ENCODE results near the gene BRINP1.
A peak's percentile ranks its signal among the peaks of the same experiment; 100 is the strongest.

BRINP1 gene

DNA sequence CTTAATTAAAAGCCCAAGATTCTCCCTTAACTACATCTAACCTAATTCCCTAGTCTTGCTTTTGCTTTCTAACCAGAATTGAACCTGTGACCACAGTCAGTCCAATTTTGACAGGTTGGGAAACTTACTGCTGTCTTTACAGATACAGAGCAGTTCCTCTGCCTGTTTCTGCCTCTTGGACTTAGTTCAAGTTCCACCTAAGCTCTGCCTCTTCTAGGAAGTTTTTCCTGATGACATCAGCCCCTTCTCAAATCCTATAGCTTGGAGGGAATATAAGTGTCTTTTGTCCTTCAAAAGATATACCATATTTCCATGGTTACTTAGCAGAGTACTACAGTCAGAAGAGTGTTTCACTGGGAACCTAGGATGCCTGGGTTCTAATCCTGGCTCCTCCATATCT lies 31.7 kb downstream of the BRINP1 start:
- no peak for DNase-seq

GRCh38 chr9:119334745-119335144 lies 34.5 kb downstream of the BRINP1 start:
- no peak for DNase-seq

DNA sequence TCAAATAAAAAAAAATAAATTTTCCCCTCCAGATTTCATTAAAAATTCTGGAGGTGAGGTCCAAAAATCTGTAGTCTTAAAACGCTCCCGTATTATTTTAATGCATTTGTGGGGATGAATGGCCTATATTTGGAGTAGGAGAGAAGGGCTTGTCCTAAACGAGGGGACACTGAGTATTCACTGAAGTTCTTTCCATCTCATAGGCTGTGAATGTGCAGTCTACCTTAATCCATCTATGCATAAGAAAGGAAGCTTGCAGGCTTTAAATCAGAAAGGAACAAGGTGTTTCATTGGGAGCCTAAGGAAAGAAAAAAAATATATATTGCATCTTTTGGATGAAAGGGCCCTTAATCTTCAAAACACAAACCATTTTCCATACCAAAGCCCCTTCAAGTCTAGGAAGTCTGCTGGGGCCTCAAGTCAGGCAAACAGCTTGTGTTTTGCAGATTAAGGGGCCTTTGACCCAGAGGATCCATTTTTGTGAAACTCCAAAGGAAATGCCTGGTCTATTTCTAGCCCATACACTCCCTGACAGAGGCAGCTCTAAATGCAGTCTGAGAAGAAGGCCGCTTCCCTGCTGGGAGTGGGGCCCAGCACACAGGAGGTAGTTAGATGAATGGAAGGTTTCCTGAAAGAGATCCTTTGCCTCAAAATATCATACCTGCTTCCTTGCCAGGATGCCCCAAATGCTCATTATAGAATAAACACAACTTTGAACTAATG lies 35.6 kb downstream of the BRINP1 start:
- no peak for DNase-seq

DNA sequence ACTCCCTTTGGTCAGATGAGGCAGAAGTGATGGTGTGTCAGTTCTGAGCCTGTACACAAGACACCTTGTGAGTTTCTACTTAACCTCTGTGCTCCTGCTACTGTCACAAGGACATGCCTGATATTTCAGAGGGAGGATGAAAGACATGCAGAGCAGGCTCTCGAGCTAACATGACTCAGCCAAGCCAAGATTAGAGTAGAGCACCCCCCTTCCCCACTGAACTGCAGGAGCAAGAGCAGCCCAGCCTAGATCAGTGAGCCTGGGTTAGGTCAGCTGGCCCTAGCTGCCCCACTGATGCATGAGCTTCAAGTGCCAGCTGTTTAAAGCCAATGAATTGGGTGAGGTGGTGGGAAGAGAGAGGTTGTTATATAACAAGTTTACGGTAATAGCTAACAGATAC lies 36.7 kb downstream of the BRINP1 start:
- DNase-seq: no peak

GRCh38 chr9:119322184-119322583 lies 47.1 kb downstream of the BRINP1 start:
- DNase-seq: no peak

DNA sequence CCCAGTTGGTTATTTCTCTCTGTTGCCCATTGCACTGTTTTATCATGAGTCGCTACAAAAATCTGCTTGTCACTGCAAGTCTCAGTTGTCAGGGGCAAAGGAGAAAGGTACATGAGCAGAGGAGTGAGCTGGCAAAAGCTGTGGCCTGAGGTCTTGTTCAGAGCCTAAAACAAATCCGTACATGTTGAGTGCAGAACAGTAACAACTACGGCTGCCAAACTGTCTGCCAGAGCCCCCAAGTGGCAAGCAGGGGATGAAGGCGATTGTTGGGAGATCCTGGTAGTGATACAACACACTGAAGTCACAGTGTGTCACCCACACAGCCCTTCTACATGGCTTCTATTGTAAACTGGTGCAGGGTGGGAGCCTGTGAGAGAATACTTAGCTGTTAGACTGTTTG lies 50.9 kb downstream of the BRINP1 start:
- DNase-seq: no peak

GRCh38 chr9:119313846-119314245 lies 55.4 kb downstream of the BRINP1 start:
- no peak for DNase-seq

DNA sequence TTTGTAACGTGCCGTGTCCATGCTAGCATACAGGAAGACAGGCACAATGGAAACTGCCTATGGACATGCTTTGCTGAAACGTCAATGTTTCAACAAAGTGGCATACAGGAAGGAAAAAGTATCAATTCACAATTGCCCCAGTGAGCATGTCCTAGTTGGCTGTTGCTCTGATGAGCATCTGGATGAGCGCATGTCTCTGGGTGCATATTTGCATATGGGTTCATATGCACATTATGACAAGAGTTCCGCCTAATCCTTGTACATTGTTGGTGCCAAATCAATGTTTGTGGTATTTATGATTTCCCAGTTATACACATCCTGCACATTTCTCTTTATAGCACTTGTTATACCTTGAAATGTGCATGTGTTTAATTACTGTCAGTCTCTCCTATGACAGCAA lies 58.5 kb downstream of the BRINP1 start:
- DNase-seq: no peak

- no peak for DNase-seq
These were observed 61.8 kb downstream of the BRINP1 start for GRCh38 chr9:119307471-119307870.

GRCh38 chr9:119304555-119304954 lies 64.7 kb downstream of the BRINP1 start:
- no peak for DNase-seq

DNA sequence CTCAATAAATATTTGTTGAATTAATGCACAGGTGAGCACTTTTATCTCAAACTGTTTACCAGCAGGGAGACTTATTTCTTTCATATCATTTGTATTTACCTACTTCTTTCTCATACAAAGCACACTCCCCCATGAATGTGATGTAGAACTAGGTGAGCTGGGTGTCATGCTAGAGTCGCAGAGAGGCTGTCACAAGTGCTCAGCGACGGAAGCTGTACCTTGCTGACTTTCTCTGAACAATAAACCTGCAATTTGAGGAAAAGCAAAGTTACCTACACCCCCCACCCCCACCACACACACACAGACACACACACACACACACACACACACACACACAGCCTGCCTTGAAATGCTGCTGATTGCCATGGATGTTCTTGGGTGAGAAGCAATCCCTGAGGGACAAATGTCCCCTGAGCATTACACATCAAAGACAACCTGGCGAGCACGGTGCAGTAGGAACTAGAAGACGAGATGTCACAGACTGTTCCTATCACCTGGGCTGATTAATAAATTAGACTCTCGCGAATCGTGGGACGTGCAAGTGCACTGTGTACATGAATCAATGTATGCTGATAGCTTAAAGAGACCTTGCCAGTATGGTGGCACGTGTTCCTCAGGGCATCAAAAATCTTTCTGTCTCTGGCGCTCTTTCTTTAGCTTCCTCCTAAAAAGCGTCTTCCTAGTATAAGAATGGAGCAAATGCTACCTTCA lies 66.1 kb downstream of the BRINP1 start:
- no peak for DNase-seq

DNA sequence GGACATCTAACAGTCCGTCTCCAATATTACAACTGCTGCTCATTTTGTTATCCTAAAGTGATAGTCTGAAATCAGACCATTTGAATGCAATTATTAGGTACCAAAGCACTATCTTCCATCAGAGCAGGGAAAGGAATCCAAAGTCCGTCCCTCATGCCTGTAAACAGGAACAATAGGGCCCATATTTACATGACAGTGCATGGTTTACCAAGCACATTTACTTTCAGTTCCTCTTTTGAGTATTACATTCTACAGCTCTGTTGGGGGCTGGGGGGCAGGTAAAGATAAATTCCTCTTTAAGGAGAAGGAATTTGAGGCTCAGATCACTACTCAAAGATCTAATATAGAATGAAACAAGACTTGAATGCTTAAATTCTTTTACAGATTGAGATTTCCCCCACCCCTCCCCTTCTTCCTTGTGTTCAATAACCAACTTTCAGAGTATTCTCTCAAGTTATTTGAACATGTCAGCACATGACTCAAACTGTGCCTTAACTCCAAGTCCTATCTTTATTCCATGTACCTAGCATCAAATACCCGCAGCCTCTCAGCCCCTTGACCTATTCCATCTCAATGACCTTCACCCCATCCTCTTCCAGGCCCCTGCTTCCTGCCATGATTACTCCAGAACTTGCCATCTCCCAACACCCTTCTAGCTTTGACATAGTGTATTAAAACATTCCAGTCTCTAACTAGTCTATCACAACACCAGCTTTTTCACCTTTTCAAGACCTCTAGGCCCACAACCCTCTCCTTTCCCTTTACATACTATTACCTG lies 71.0 kb downstream of the BRINP1 start:
- no peak for DNase-seq

DNA sequence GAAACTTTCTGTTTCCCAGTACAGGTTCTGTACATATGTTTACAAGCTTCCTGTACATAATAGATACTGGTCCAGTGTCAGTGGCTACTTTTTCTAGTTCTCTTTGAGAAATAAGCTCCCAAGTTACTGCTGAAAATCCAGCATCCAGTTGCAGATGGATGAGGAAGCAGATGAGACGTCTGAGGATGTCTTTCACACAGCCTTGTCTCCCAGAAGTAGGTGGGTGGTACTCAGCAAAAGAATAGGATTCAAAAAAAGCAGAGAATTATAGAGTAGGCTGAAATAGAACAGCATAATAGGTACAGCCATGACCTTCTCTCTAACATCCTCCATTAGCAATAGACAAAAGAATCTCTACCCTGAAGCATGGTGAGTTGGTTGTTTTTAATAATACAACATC lies 77.7 kb downstream of the BRINP1 start:
- no peak for DNase-seq

- DNase-seq: peak; percentile 10
These were observed 79.3 kb downstream of the BRINP1 start for GRCh38 chr9:119289740-119290433.

DNA sequence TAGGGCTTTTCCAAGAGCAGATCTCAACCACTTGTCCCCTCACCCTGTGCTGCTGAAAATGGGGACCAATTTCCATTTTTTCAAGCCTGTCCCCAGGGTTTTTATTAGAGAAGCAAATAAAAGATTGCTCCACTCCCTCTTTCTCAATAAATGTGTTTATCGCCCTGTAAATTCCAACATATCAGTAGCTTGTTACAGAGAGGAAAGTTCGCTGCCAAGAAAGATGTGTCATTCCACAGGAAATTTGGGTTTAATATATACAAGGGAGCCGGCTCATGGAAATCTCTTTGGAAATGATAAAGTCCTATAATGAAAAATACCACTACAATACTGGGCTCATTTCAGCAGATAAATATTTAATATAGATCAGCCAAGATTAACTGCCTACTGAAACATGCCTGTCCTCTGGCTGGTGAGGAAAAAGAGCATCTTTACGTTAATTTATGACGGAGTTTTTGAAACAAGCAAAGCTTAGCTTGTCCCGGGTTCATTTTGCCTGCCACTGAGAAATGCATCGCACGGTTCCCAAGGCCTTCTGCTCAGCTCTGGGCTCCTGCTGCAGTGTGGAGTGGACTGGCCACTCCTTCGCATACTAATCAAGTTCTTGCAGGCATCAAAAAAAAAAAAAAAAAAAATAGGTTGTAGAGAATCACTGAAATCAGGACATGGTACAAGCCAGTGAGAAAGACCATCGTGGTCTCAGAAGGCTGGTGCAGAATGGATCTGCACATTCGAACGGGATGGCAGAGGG lies 84.5 kb downstream of the BRINP1 start:
- DNase-seq: peak; percentile 43

- DNase-seq: peak; percentile 18
These were observed 85.1 kb downstream of the BRINP1 start for GRCh38 chr9:119284118-119284517.

- DNase-seq: peak; percentile 22
These were observed 86.0 kb downstream of the BRINP1 start for GRCh38 chr9:119283078-119283794.

DNA sequence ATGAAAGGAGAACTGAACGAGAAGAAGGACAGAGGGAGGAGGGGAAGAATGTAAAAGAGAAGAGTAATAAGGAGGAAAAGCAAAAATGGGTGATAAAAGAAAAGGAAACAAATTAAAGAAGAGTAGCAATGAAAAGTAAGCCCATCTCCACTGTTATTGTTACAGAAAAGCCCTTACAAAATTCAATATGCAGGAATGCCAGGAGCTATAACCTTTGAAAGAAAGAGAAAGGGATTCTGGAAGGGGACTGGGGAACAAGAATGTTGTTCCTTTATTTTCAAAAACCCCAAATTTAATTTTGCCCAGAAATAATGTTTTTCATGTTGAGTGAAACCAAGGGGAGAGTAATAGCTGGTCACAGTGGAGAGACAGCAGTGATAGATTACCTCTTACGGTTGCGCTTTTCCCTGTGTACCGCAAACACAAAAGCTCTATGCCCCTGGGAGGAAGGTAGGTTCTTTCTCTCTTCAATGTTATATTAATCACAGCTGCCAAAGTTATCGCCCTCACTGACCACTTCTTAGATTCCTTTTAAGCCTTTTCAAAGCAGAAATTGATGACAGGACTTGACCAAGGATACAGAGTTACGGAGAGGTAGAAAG lies 86.7 kb downstream of the BRINP1 start:
- no peak for DNase-seq

DNA sequence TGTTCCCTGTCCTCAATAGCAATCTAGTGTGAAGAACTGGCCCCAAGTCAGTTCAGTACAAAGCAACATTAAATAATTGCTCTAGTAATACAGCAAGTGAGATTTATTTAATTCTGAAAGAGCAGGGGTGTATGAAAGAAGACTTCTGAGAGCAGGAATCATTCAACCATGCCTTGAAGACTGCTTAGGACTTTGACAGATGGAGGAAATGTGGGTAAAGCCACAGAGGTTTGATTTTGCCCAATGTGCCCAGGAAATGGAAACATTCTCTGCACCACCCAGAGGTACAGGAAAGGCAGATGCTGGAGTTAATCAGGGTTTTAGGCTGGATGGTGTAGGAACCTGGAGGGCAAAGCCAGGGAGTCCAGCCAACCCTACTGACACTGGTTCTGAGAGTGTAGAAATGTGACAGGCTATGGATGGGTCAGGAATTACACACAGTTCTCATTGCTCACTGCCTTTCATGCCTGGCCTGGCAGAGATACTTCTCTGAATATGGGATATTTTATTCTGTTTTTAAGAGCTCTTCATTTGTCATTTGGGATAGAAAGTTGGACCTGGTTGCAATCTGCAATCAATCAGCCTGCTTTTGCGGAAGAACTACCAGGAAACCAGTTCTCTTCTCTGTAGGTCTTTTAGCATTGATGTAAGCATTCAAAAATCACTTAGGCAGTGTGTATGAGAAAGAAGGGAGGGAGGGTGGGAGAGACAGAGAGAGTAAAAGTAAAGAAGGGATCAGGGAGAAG lies 88.3 kb downstream of the BRINP1 start:
- no peak for DNase-seq

DNA sequence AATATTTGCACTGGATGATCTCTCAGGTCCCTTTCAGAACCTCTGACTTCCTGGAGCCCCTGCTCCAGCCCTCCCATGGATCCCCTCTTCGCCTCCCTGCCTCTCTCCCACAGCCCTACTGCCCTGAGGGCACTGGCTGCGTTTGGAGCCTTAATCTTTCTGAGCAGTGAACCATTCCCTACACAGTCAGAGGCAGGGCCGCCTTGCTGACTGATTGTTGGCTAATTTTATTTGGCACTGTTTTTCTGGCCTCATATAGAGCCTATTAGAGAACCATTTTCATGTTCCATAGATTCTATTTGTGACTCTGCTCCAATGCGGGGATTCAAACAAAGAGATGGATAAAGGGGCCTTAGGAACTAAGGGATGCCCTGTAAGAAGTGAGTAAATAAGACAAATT lies 91.1 kb downstream of the BRINP1 start:
- DNase-seq: no peak
